ENCODE measurements around the gene GRIN3A. TPM values are rescaled to one million over a fixed set of nuclear protein-coding genes. Genes with fewer than 3 reads are reported as not detected.

GRIN3A gene
- total RNA-seq, 3 donors from 2014 or later (not counting 1 experiment from before 2014, with no cell fraction given) = not detected

DNA sequence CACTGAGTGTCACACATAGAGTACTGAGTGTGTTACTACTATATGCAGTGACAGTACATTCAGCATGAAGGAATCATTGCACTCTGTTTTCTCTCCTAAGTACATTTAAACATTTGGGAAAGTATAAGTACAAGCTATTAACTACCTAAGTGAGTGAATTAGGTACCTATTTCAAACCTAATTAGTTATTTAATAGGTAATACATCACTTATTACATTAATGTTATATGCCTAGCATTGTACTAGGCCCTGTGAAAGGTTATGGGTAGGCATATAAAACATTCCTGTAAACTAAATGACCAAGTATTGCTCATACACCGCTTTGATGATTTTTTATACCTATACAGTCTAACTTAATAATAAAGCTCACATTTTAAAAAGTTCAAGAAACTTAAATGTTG lies 118.0 kb downstream of the GRIN3A start:
- WGBS (ENCODE audit: insufficient coverage) = no CpG with 5 or more reads among the region's 1 CpG
- H3K4me1 Mint-ChIP-seq = no peaks in the 10 kb centered on the region

GRCh38 chr9:101618698-101619097 lies 119.7 kb downstream of the GRIN3A start:
- Histone ChIP-seq H3K4me3 (ENCODE audit: low read length) (no peak overlapping the region), H3K4me1 (ENCODE audit: control insufficient read depth, insufficient read depth, low read length) (no peaks in the 10 kb centered on the region), H3K9me3 (ENCODE audit: control insufficient read depth, insufficient read depth, low read length) (no peaks in the 10 kb centered on the region), H3K27ac (ENCODE audit: low read length) (no peak overlapping the region), H3K36me3 (ENCODE audit: control insufficient read depth, insufficient read depth, low read length) (no peaks in the 10 kb centered on the region), H3K27me3 (ENCODE audit: control insufficient read depth, insufficient read depth, low read length) (no peaks in the 10 kb centered on the region)
- intact Hi-C loops (cut with micrococcal nuclease) = no loop called here
- Mint-ChIP-seq H3K4me1 (no peaks in the 10 kb centered on the region), H3K4me3 (no peak overlapping the region), H3K27ac (no peak overlapping the region), H3K9me3 (no peaks in the 10 kb centered on the region), H3K27me3 (ENCODE audit: low read depth in 2 of 2) (no peaks in the 10 kb centered on the region), H3K36me3 (no peaks in the 10 kb centered on the region)
- no peak for DNase-seq
- TF ChIP-seq CTCF (IDR thresholded peaks at IDR 0.05) = no peak
- no peak for ATAC-seq

More for the DNA sequence above, 118.0 kb downstream of the GRIN3A start:
- Mint-ChIP-seq H3K27ac (no peak overlapping the region), H3K36me3 (no peaks in the 10 kb centered on the region), H3K9me3 (no peaks in the 10 kb centered on the region), H3K27me3 (ENCODE audit: low read depth in 2 of 2) (no peaks in the 10 kb centered on the region), H3K4me3 (no peak overlapping the region)
- H3K27me3 ChIP-seq (ENCODE audit: control insufficient read depth, insufficient read depth, low read length) = no peaks in the 10 kb centered on the region
- no peak overlapping the region for H3K27ac ChIP-seq (ENCODE audit: low read length)
- TF ChIP-seq CTCF (IDR thresholded peaks at IDR 0.05) = no peak
- H3K9me3 ChIP-seq (ENCODE audit: control insufficient read depth, insufficient read depth, low read length) = no peaks in the 10 kb centered on the region
- no peaks in the 10 kb centered on the region for H3K36me3 ChIP-seq (ENCODE audit: control insufficient read depth, insufficient read depth, low read length)
- DNase-seq (no peak), ATAC-seq (no peak)
- intact Hi-C loops (cut with micrococcal nuclease) = no loop called here
- no peaks in the 10 kb centered on the region for H3K4me1 ChIP-seq (ENCODE audit: control insufficient read depth, insufficient read depth, low read length)
- no peak overlapping the region for H3K4me3 ChIP-seq (ENCODE audit: low read length)

- Mint-ChIP-seq H3K4me3 (no peak overlapping the region), H3K27ac (no peak overlapping the region), H3K27me3 (ENCODE audit: low read depth in 2 of 2) (peaks cover 5 to 10% of the 10 kb centered on the region in 2 donors), H3K9me3 (no peaks in the 10 kb centered on the region), H3K4me1 (peaks cover 0 to 5% of the 10 kb centered on the region in 2 donors), H3K36me3 (no peaks in the 10 kb centered on the region)
- H3K4me1 ChIP-seq (ENCODE audit: control insufficient read depth, insufficient read depth, low read length) = no peaks in the 10 kb centered on the region
- H3K4me3 ChIP-seq (ENCODE audit: low read length) = no peak overlapping the region
- intact Hi-C loops (cut with micrococcal nuclease) = no loop called here
- TF ChIP-seq CTCF (IDR thresholded peaks at IDR 0.05) = no peak
- no peak overlapping the region for H3K27ac ChIP-seq (ENCODE audit: low read length)
- 100% methylated on average over 1 of the region's 3 CpGs for WGBS (ENCODE audit: insufficient coverage)
- no peaks in the 10 kb centered on the region for H3K9me3 ChIP-seq (ENCODE audit: control insufficient read depth, insufficient read depth, low read length)
- H3K36me3 ChIP-seq (ENCODE audit: control insufficient read depth, insufficient read depth, low read length) = no peaks in the 10 kb centered on the region
- ATAC-seq (no peak), DNase-seq (no peak)
- no peaks in the 10 kb centered on the region for H3K27me3 ChIP-seq (ENCODE audit: control insufficient read depth, insufficient read depth, low read length)
Observed at GRCh38 chr9:101605547-101605946, 132.9 kb downstream of the GRIN3A start.

DNA sequence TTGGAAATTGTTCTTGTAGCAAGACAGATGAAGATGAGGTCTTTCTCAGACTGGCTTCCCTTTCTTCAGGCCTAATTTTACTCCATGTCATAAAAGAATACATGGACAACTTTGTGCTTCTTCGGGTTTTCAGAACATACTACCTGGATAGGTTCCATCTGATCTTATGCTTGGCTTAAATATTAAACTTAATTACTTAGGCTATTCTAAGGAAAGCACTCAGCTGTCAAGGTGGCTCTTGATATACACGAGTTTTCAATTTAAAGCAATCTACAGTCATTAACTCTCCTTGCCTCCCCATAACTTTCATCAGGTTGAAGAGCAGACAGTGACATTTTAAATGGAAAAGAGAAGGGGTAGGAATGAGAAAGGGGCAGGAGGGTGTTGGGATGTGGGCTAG lies 134.2 kb downstream of the GRIN3A start:
- DNase-seq (no peak), ATAC-seq (no peak)
- no peak overlapping the region for H3K4me3 Mint-ChIP-seq
- Histone ChIP-seq H3K36me3 (ENCODE audit: control insufficient read depth, insufficient read depth, low read length) (no peaks in the 10 kb centered on the region), H3K9me3 (ENCODE audit: control insufficient read depth, insufficient read depth, low read length) (no peaks in the 10 kb centered on the region), H3K27me3 (ENCODE audit: control insufficient read depth, insufficient read depth, low read length) (no peaks in the 10 kb centered on the region), H3K4me3 (ENCODE audit: low read length) (no peak overlapping the region), H3K27ac (ENCODE audit: low read length) (no peak overlapping the region), H3K4me1 (ENCODE audit: control insufficient read depth, insufficient read depth, low read length) (no peaks in the 10 kb centered on the region)
- WGBS (ENCODE audit: insufficient coverage) = 83% methylated on average over 2 of the region's 2 CpGs
- H3K27ac Mint-ChIP-seq = no peak overlapping the region
- intact Hi-C loops (cut with micrococcal nuclease) = no loop called here
- H3K4me1 Mint-ChIP-seq = peaks cover 0 to 5% of the 10 kb centered on the region in 2 donors
- H3K9me3 Mint-ChIP-seq = no peaks in the 10 kb centered on the region
- peaks cover 8 to 17% of the 10 kb centered on the region in 2 donors for H3K27me3 Mint-ChIP-seq (ENCODE audit: low read depth in 2 of 2)
- no peaks in the 10 kb centered on the region for H3K36me3 Mint-ChIP-seq
- no peak for TF ChIP-seq CTCF (IDR thresholded peaks at IDR 0.05)
